Subcutaneous adipose tissue (tissue), 4 donors: ENCODE measurements around the gene WNT3. TPM values are rescaled to one million over a fixed set of nuclear protein-coding genes. Genes with fewer than 3 reads are reported as not detected.

Source experiments
- total RNA-seq, 4 donors: library from RNA; depleted of rRNA; stranded (reverse); fragments of >200 nt; gene quantifications; one replicate each; pipeline ENCODE4 v1.1.0, GENCODE V29; 2016
- TF ChIP-seq, protein P1 (sequence below): fragments of 450-650 bp; IDR thresholded peaks from one replicate; pipeline ENCODE4 v1.5.1; 2016; ENCODE audit warnings: low read depth, mild to moderate bottlenecking, control low read depth, antibody characterized with exemption, moderate library complexity

Gene WNT3
- total RNA-seq, 4 donors from 2014 or later = 0.16 to 9.6 (median 0.54) TPM

DNA sequence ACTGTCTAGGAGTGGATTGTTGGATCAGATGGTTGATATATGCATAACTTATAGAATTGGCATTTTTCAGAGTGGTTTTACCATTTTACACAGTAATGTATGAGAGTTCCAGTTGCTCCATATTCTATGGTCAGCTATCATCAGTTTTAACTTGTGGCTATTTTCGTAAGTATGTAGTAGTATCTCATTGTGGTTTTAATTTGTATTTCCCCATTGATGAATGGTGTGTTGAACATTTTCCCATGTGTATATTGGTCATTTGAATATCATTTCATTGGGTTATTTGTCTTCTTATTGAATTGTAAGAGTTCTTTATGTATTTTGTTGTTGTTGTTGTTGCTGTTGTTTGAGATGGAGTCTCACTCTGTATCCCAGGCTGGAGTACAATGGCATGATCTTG is 39.1 kb upstream of the WNT3 start:
- TF ChIP-seq, protein P1, sequence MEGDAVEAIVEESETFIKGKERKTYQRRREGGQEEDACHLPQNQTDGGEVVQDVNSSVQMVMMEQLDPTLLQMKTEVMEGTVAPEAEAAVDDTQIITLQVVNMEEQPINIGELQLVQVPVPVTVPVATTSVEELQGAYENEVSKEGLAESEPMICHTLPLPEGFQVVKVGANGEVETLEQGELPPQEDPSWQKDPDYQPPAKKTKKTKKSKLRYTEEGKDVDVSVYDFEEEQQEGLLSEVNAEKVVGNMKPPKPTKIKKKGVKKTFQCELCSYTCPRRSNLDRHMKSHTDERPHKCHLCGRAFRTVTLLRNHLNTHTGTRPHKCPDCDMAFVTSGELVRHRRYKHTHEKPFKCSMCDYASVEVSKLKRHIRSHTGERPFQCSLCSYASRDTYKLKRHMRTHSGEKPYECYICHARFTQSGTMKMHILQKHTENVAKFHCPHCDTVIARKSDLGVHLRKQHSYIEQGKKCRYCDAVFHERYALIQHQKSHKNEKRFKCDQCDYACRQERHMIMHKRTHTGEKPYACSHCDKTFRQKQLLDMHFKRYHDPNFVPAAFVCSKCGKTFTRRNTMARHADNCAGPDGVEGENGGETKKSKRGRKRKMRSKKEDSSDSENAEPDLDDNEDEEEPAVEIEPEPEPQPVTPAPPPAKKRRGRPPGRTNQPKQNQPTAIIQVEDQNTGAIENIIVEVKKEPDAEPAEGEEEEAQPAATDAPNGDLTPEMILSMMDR = no peak

DNA sequence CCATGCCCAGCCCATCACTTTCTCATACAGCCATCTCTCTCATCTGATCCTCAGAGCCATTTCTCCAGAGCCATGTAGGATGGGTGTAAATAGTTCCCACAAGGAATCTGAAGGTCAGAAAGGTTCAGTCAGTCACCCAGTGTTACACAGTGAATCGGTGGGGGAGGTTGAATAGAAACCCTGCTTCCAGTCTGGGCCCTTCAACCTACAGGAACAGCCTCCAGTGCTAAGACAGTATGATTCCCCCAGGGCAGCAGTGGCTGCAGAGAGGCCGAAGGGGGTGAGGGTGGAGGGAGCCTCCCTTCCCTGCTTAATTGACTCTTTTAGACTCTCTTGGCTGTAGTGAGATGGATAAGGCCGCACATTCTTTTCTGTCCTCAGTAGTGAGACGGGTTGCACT is 36.5 kb upstream of the WNT3 start:
- TF ChIP-seq, protein P1 = no peak

DNA sequence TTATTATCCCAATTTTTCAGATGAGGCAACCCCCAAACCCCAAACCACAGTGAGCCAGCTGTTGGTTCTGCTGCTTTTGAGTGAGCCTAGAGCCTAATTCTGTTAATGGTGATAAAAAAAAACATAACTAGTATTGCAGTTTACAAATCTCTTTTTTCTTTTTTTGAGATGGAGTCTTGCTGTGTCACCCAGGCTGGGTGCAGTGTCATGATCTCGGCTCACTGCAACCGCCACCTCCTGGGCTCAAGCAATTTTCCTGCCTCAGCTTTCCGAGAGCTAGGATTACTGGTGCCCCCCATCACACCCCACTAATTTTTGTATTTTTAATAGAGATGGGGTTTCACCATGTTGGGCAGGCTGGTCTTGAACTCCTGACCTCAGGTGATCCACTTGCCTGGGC is 36.0 kb upstream of the WNT3 start:
- TF ChIP-seq, protein P1 = no peak

DNA sequence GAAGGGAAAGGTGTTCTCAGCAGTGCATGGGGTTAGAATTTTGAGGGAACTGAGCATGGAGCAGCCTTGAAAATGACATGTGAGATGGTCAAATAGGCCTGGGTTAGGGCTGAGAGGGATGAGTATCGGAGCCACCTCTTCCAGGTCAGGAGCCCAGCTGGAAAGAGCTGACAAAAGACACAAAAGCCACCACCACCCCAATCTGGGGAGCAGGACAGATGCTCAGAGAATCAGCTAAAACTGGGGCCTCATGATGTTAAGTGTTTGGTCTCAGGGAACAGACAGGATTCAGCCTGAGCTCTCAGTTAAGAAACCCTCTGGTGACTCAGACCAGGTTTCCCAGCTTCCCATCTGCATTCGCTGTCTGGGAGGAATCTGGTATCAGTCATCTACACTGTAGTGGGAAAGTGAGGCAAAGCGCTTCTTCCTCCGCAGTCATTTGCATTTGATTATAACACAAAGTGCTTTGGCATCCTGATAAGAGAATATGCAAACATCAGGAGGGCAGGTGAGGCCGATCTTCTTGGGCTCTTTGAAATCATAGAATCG is 35.5 kb upstream of the WNT3 start:
- TF ChIP-seq, protein P1 = no peak

DNA sequence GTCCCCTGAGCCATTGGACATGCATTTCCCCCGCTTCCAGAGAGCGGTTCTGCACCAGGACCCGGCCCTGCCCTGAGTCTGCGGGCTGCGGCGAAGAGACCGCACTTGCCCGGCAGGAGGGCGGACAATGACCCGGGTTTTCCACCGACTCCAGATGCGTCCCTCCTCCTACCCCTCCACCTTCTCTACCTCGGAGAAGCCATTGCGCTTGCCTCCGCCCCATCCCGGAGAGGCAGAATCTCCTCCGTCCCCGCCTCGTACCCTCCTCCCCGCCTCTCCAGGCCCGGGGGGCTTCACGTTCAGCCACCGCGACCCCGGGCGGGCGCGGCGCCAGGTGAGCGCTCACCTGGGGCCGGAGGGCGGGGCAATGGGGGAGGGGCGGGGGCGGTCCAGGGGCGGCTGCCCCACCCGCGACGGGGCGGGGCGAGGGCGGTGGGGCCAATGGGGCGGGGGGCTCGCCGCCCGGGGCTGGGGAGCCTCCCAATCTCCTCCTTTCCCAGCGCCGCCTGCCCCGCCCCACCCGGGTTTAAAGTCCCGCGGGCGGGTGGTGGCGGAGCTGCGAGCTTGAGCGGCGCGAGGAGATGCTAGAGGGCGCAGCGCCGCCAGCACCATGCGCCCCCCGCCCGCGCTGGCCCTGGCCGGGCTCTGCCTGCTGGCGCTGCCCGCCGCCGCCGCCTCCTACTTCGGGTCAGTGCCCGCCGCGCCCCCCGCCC is 32.7 kb upstream of the WNT3 start, which contains the start of gene WNT9B:
Gene WNT9B (plus strand): TSS at position 555 of the 713 bp plus-strand sequence. CDS start 56 bp downstream, at position 611.
- TF ChIP-seq, protein P1 = no peak

DNA sequence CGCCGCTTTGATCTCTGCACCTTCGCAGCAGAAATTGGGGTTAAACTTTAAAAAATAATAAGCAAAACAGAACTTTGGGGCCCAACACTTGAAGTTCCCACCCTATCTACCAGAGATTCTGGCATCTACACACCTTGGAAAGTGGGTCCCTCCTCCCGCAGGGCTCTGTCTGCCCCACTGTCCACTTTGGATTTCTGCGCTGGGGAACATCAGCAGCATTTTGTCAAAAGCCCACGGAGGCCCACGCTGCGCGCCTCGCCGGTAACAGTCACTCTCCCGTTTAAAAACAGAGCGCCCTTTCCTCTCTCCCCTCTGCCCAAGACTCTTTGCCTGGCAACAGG is 32.2 kb upstream of the WNT3 start:
- TF ChIP-seq, protein P1 = no peak

DNA sequence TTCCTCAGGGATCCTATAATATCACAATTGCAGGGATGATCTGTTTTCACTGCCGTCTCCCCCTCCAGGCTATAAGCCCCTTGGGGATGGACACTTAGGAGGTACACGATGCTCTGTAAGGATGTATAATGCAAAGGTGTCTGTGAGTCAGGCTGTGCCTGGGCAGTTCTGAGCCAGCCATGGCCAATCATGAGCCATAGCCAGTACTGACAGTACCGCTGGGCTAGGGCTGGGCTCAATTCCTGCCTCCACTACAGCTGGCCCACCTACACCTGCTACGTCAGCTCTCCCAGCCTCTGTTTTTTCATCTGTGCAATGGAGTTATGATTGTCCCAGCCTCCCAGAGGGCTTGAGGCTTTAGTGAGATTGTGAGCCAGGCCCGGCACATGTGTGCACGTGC is 30.0 kb upstream of the WNT3 start:
- TF ChIP-seq, protein P1 = no peak
